Sigmoid colon (tissue), 7 donors: ENCODE measurements around the gene TASOR2. TPM values are rescaled to one million over a fixed set of nuclear protein-coding genes. Genes with fewer than 3 reads are reported as not detected.

Source experiments
- DNase-seq: peaks from one replicate; pipeline ENCODE4 v3.0.0-alpha.2; 2019
- H3K27ac ChIP-seq, 4 donors: fragments of 200-600 bp; sonication (generic); one replicate each; pipeline ENCODE4 v1.5.1; 2016 to 2019; ENCODE audit warnings: mild to moderate bottlenecking in 1 of 4
- H3K27me3 ChIP-seq, 3 donors: fragments of 200-600 bp; sonication (generic); one replicate each; pipeline ENCODE4 v1.5.1; 2019; ENCODE audit warnings: mild to moderate bottlenecking in 1 of 3
- H3K36me3 ChIP-seq, 4 donors: fragments of 200-600 bp; sonication (generic); one replicate each; pipeline ENCODE4 v1.5.1; 2016 to 2019
- H3K4me1 ChIP-seq, 4 donors: fragments of 200-600 bp; sonication (generic); one replicate each; pipeline ENCODE4 v1.5.1; 2017 to 2019
- H3K4me3 ChIP-seq, 4 donors: fragments of 200-600 bp; sonication (generic); one replicate each; pipeline ENCODE4 v1.5.1; 2017 to 2019; ENCODE audit warnings: mild to moderate bottlenecking in 2 of 4, moderate library complexity in 1 of 4
- H3K9me3 ChIP-seq, 4 donors: fragments of 200-600 bp in 3 of 4; sonication (generic) in 3 of 4; one replicate each; pipeline versions ENCODE4 v1.5.1 to v1.6.1; 2013 to 2019
- CTCF ChIP-seq, 4 experiments: fragments of 450-650 bp in 3 of 4; fragments of 200-600 bp in 1 of 4; IDR thresholded peaks; one replicate each; pipeline ENCODE4 v1.5.1; 2016 to 2019; ENCODE audit warnings: antibody characterized with exemption in 4 of 4, mild to moderate bottlenecking in 3 of 4, moderate library complexity in 2 of 4
- EP300 ChIP-seq, 4 donors: sonication (generic); formaldehyde crosslinking; IDR thresholded peaks; one replicate each; pipeline ENCODE4 v1.6.1; 2017; ENCODE audit warnings: antibody characterized with exemption in 4 of 4
- POLR2A ChIP-seq, 2 donors: fragments of 450-650 bp; IDR thresholded peaks; one replicate each; pipeline ENCODE4 v1.6.1; 2016; ENCODE audit warnings: antibody characterized with exemption in 2 of 2, mild to moderate bottlenecking in 2 of 2, moderate library complexity in 2 of 2
- POLR2AphosphoS5 ChIP-seq, 4 donors: sonication (generic); formaldehyde crosslinking; IDR thresholded peaks; one replicate each; pipeline ENCODE4 v1.6.1; 2017; ENCODE audit warnings: antibody characterized with exemption in 4 of 4
- WGBS, 2 donors: extraction: QIAGEN DNeasy Blood & Tissue Kit; methylation state at CpG; one replicate each; pipeline ENCODE4 v1.1.7; 2013; 5-methylcytosine and 5-hydroxymethylcytosine counted together
- intact Hi-C: fragments of 100-400 bp; cut with DNase I; formaldehyde crosslinking; loops from one replicate; pipeline ENCODE4 v1.15.1; 2023
- polyA plus RNA-seq, 3 donors: library from polyadenylated mRNA; stranded (reverse); fragments of 200-250 nt; gene quantifications; one replicate each; pipeline ENCODE4 v1.2.3, GENCODE V29; 2013
- total RNA-seq, 4 donors: library from RNA; depleted of rRNA; stranded (reverse); fragments of >200 nt; gene quantifications; one replicate each; pipeline ENCODE4 v1.1.0, GENCODE V29; 2016
- donor health status: healthy with polysubstance abuse.
- donor health status: Bipolar disorder and iron deficiency.
- donor health status: healthy.

TASOR2 gene
- total and polyA plus RNA-seq, 7 donors, result 3.5 to 66.7 (median 56.6) TPM

- no peak overlapping the region for H3K4me3 ChIP-seq
- H3K27me3 ChIP-seq, result no peaks in the 10 kb centered on the region
- DNase-seq, result no peak
- 66 to 87% methylated on average over 8 of the region's 8 CpGs for WGBS, 2 donors
- H3K36me3 ChIP-seq, result no peaks in the 10 kb centered on the region
- H3K4me1 ChIP-seq, result peaks cover 0 to 7% (median 6%) of the 10 kb centered on the region in 4 donors
- peaks cover 0 to 2% (median 0%) of the 10 kb centered on the region in 4 donors for H3K9me3 ChIP-seq
- TF ChIP-seq POLR2AphosphoS5 (IDR thresholded peaks at IDR 0.05), result no peak
- TF ChIP-seq POLR2A (IDR thresholded peaks at IDR 0.05), result no peak
- no peak for TF ChIP-seq EP300 (IDR thresholded peaks at IDR 0.05)
- TF ChIP-seq CTCF (IDR thresholded peaks at IDR 0.05), result no peak
- no peak overlapping the region for H3K27ac ChIP-seq
- intact Hi-C loops, result no loop called here
Measured at GRCh38 chr10:5670662-5671375, 13.8 kb upstream of the TASOR2 start.

GRCh38 chr10:5678397-5679036 is 6.1 kb upstream of the TASOR2 start:
- Histone ChIP-seq H3K27ac (no peak overlapping the region), H3K27me3 (no peaks in the 10 kb centered on the region), H3K9me3 (no peaks in the 10 kb centered on the region), H3K4me3 (no peak overlapping the region), H3K4me1 (no peaks in the 10 kb centered on the region), H3K36me3 (no peaks in the 10 kb centered on the region)
- no peak for DNase-seq
- intact Hi-C loops, result no loop called here
- WGBS, 2 donors, result 80 to 83% methylated on average over 9 of the region's 9 CpGs
- no peak for TF ChIP-seq CTCF (IDR thresholded peaks at IDR 0.05)
- TF ChIP-seq POLR2A (IDR thresholded peaks at IDR 0.05), result no peak
- TF ChIP-seq EP300 (IDR thresholded peaks at IDR 0.05), result no peak
- TF ChIP-seq POLR2AphosphoS5 (IDR thresholded peaks at IDR 0.05), result no peak

GRCh38 chr10:5679037-5679435 is 5.6 kb upstream of the TASOR2 start:
- 91% methylated on average over 3 of the region's 3 CpGs for WGBS, 2 donors
- no peak for DNase-seq
- Histone ChIP-seq H3K4me3 (no peak overlapping the region), H3K27ac (no peak overlapping the region), H3K36me3 (no peaks in the 10 kb centered on the region), H3K4me1 (peaks cover 0 to 5% (median under 1%) of the 10 kb centered on the region in 4 donors), H3K27me3 (no peaks in the 10 kb centered on the region), H3K9me3 (no peaks in the 10 kb centered on the region)
- TF ChIP-seq EP300 (IDR thresholded peaks at IDR 0.05), result no peak
- no peak for TF ChIP-seq CTCF (IDR thresholded peaks at IDR 0.05)
- intact Hi-C loops, result no loop called here

- peaks cover 0 to 8% (median 2%) of the 10 kb centered on the region in 4 donors for H3K4me1 ChIP-seq
- H3K27ac ChIP-seq, result no peak overlapping the region
- no peak for DNase-seq
- no peak for TF ChIP-seq CTCF (IDR thresholded peaks at IDR 0.05)
- TF ChIP-seq POLR2A (IDR thresholded peaks at IDR 0.05), result no peak
- TF ChIP-seq EP300 (IDR thresholded peaks at IDR 0.05), result no peak
- TF ChIP-seq POLR2AphosphoS5 (IDR thresholded peaks at IDR 0.05), result no peak
- no peak overlapping the region for H3K4me3 ChIP-seq
- 73 to 89% methylated on average over 2 of the region's 2 CpGs for WGBS, 2 donors
- H3K36me3 ChIP-seq, result no peaks in the 10 kb centered on the region
- no peaks in the 10 kb centered on the region for H3K9me3 ChIP-seq
- H3K27me3 ChIP-seq, result no peaks in the 10 kb centered on the region
- intact Hi-C loops, result loop anchor here (5.0 kb wide), 1 partner anchor 232 kb away; no protein-coding TSS in a partner anchor
Measured at GRCh38 chr10:5679606-5680005, 5.0 kb upstream of the TASOR2 start.
